GM10266 (cell line): ENCODE results near the gene PIP5K1C.

Source experiments
- DNase-seq: peaks from one replicate; pipeline ENCODE4 v3.0.0; 2012; ENCODE audit errors: extremely low spot score
- TF ChIP-seq, protein P1 (sequence below): IDR thresholded peaks from 2 replicates; pipeline ENCODE4 v1.5.1; 2012; ENCODE audit warnings: mild to moderate bottlenecking, low read depth; ENCODE audit not compliant: control insufficient read depth, insufficient read depth; ENCODE audit errors: missing control alignments

The PIP5K1C gene

DNA sequence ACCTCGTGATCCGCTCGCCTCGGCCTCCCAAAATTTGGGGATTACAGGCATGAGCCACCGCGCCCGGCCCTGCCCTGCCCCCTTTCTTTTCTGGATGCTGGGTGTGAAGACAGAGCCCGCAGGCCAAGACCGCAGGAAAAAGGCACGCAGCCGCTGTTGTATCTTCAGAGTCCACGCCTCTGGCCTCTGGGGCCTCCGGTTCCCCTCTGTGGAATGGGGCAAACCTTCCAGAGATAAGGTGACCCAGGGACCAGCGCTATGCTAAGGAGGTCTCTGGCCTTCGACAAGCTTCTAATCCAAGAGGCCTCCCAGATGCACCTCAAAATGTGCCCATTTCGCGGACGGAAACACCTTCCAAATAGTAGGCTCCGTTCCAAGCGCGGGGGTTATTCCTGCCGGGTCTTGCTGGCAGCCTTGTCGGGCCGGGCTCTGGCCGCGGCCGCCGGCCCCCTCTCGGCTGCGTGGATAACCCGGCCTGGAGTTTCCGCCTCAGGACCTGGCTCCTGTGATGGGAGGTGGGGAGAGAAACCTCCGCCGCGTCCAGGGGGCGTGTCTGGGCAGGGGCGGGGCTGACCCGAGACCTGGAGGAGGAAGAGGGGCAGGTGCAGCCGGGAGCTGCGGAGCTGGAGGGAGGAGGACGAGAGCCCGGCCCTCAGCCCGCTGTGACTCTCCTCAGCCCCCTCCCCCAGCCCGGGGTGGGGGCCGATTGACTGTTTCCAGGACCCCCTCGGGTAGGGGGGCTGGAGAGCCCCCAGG is 21.0 kb upstream of the PIP5K1C start:
- TF ChIP-seq, protein P1, sequence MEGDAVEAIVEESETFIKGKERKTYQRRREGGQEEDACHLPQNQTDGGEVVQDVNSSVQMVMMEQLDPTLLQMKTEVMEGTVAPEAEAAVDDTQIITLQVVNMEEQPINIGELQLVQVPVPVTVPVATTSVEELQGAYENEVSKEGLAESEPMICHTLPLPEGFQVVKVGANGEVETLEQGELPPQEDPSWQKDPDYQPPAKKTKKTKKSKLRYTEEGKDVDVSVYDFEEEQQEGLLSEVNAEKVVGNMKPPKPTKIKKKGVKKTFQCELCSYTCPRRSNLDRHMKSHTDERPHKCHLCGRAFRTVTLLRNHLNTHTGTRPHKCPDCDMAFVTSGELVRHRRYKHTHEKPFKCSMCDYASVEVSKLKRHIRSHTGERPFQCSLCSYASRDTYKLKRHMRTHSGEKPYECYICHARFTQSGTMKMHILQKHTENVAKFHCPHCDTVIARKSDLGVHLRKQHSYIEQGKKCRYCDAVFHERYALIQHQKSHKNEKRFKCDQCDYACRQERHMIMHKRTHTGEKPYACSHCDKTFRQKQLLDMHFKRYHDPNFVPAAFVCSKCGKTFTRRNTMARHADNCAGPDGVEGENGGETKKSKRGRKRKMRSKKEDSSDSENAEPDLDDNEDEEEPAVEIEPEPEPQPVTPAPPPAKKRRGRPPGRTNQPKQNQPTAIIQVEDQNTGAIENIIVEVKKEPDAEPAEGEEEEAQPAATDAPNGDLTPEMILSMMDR: peak; percentile 10
- peak; percentile 93 for DNase-seq

DNA sequence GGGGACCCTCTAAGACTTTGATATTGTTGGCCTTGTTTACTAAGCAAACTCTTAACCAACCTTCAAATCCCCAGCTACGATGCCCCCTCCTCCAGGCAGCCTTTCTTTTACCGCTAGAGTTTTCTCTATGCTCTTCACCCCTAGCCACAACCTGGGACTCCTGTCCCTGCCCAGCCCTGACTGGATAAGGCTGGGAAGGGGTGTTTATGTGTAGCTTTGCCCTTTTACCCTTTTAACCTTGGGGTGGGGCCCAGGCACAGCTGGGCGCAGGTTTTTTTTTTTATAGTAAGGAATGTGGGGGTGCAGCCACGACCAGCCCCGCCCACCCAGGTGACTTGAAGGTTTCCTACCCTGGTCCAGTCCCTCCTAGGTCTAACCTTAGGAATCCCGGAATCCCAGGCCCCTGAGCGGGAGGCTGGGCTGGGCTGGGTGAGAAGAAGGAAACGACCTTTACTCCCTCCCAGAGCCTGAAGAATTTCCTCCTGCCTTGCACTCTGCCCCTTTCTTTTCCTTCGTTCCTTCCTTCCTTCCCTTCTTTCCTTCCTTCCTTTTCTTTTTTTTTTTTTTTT is 20.2 kb upstream of the PIP5K1C start:
- DNase-seq: no peak
- TF ChIP-seq, protein P1: no peak

DNA sequence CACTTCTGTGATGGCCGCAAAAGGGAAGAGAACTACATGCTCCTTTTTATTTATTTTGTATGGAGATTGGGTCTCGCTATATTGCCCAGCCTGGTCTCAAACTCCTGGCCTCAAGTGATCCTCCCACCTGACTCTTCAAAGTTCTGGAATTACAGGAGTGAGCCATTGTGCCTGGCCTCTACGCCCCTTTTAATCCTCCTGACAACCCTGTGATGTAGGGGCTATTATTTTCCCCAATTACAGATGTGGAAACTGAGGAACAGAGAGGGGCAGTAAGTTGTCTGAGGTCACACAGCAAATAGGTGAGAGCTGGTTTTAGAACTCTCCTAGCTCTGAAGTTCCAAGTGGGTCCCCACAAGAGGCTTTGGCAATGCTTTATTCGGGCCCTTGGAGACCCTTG is 19.6 kb upstream of the PIP5K1C start:
- DNase-seq: no peak
- TF ChIP-seq, protein P1: no peak

DNA sequence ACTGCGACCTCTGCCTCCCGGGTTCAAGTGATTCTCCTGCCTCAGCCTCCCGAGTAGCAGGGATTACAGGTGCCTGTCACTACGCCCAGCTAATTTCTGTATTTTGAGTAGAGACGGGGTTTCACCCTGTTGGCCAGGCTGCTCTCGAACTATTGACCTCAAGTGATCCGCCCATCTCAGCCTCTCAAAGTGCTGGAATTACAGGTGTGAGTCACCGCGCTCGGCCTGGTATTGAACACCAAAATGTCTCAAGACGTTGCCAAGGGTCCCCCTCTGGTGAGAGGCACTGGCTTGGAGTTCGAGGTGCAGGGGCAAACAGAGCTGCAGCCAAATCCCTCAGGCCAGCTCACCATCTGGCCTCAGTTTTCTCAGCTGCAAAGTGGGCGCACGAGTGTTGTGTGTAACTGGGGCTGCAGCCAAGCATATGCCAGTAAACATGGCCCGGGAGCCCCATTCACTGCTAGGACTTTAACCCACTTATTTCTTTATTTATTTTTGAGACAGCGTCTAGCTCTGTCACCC is 15.9 kb upstream of the PIP5K1C start:
- DNase-seq: no peak
- TF ChIP-seq, protein P1: no peak

DNA sequence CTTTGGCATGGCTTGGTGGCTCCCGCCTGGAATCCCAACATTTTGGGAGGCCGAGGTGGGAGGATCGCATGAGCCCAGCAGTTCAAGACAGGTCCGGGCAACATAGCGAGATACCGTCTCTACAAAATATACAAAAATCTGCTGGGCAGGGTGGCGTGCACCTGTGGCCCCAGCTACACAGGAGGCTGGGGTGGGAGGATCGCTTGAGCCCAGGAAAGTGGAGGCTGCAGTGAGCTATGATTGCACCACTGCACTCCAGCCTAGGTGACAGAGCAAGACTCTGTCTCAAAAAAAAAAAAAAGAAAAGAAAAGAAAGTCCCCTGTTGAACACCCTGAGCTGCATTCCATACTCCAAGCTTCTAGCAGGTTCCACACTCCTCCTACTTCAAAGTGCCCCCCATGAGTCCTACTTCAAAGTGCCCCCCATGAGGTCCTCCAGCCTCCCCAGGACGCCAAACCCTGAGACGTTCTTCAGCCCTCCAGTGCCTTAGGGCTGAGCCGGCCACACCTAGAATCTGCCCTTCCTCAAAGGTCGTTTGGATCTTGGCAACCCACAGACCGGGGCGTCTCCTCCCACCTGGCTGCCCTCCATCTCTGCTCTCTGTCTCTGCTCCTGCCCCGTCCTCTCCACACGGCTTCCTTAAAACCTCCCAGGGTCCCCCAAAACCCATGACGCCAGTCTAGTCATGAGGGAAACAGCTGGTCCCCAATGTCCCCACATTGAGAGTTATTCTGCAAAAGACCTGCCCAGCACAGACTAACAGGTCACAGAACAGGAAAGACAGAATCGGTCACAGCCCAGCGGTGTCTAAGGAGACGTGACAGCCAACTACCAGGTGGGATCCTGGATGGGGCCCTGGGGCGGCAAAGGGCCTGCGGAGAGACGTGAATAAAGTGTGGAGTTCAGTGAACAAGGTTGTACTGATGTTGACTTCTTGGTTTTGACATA is 12.7 kb upstream of the PIP5K1C start:
- DNase-seq: no peak
- TF ChIP-seq, protein P1: no peak

DNA sequence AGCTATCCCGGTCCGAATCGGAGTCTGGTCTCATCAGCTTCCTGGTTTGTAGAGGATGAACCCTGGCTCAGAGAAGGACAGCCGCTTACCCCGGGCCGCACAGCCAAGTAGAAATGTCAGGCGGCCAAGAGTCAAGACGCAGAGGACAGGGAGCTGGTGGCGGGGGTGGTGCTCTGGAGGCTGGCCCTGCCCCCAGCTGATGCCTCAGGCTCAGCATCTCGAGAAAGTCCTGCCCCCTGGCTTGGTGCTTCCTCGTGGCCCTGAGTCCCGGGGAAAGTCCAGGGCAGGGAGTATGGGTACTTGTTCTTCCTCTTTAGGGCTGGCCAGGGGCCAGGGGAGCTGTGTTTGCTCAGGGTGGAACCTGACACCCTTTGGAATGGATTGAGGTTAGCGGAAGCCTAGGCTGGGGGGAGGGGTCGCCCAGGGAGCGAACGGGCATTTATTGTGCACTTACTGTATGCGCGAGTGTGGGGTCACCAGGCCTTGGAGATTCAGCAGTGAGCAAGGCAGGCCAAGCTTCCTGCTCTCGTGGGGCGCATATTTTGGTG is 10.1 kb upstream of the PIP5K1C start:
- no peak for DNase-seq
- TF ChIP-seq, protein P1: no peak
